Measurements from ENCODE around the gene NANOS3. TPM values are rescaled to one million over a fixed set of nuclear protein-coding genes. Genes with fewer than 3 reads are reported as not detected.

The NANOS3 gene
- total RNA-seq, 1 experiment from 2014 or later, result not detected

DNA sequence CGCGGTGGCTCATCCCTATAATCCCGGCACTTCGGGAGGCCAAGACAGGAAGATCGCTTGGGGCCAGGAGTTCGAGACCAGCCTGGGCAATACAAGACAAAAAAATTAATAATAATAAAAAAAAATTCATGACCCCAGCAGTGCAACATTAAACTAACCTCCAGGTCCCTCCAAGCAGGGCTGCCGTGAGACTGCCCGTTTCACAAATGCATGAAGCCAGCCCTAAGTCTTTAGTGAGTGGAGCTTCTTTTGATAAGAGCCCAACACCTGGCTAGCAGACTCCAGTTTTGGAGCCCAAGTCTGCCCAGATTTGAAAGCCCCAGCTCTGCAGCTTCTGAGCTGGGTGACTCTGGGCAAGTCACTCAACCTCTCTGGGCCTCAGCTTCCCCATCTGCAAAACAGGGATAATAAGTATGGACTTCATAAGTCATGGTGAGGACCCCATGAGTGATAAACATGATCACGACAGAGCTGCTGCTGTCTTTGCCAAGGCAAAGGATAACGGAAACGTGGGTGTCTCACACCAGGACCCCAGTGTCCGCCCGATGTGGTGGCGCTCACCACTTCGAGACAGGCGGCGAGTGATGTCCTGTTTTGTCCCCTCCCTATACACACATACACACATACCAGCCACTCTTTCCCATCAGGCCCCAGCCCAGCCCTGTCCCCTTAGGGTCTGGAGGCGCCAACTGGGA, 38.4 kb upstream of the NANOS3 start:
- intact Hi-C loops (cut with micrococcal nuclease), result no loop called here
- POLR2A ChIA-PET, result interaction anchor here (4.6 kb wide), 1 partner anchor 13 kb away, joined by 64 read pairs; no protein-coding TSS in a partner anchor

More for the DNA sequence above, 38.4 kb upstream of the NANOS3 start:
- peak overlapping the region; percentile 96 for H3K27ac ChIP-seq (ENCODE audit: low read depth, low read length)
- H3K36me3 ChIP-seq (ENCODE audit: control insufficient read depth in 1 of 2, insufficient read depth in 2 of 2, low read length in 2 of 2), result peaks cover 3 to 41% of the 10 kb centered on the region in 2 experiments; a peak in 2 of 4 replicates
- H3K4me3 ChIP-seq (replicated peaks in 1 of 2; ENCODE audit: low read depth in 1 of 2, low read length in 2 of 2), result peak overlapping the region; percentile 84 to 91
- peak overlapping the region; percentile 97 for H3K9ac ChIP-seq (ENCODE audit: low read length)
- H4K20me1 ChIP-seq (ENCODE audit: insufficient read depth), result peaks cover 12% of the 10 kb centered on the region
- no peak for DNase-seq (ENCODE audit: low read depth, low spot score)
- TF ChIP-seq ZBTB33 (IDR thresholded peaks at IDR 0.05; ENCODE audit: extremely low read depth, insufficient replicate concordance, low read length), result no peak
- TF ChIP-seq TCF7L2 (IDR thresholded peaks at IDR 0.05; ENCODE audit: borderline replicate concordance, extremely low read depth, insufficient read depth, insufficient read length), result no peak
- TF ChIP-seq YY1 (IDR thresholded peaks at IDR 0.05; ENCODE audit: extremely low read depth, insufficient replicate concordance, low read depth, low read length), result no peak
- ATAC-seq, result no peak
- no peaks in the 10 kb centered on the region for H3K9me2 ChIP-seq (ENCODE audit: insufficient read depth)
- ChIA-PET RAD21 (ENCODE audit: low non-redundant PET in 1 of 2, low total read pairs in 2 of 2, uncharacterized antibody in 2 of 2, unreplicated experiment in 2 of 2) (no interaction called here), CTCF (no interaction called here)
- H3K4me2 ChIP-seq (ENCODE audit: low read length), result peak overlapping the region; percentile 91
- H3K79me2 ChIP-seq (ENCODE audit: insufficient read depth, low read length), result peaks cover 78% of the 10 kb centered on the region
- H3K4me1 ChIP-seq (ENCODE audit: control insufficient read depth in 1 of 2, insufficient read depth in 2 of 2, low read length in 2 of 2), result peaks cover 50 to 87% of the 10 kb centered on the region in 2 experiments
- H3K27me3 ChIP-seq (ENCODE audit: insufficient read depth, low read length), result no peaks in the 10 kb centered on the region
- H2AFZ ChIP-seq (ENCODE audit: low read depth, low read length, poor library complexity, severe bottlenecking), result no peak overlapping the region
- no TSS peak for BruUV-seq (replicated peaks)
- H3K9me3 ChIP-seq (ENCODE audit: control insufficient read depth in 1 of 2, insufficient read depth in 1 of 2, low read depth in 1 of 2, low read length in 2 of 2), result no peaks in the 10 kb centered on the region
